Measurements from ENCODE around the gene HTRA3.

HTRA3 gene

DNA sequence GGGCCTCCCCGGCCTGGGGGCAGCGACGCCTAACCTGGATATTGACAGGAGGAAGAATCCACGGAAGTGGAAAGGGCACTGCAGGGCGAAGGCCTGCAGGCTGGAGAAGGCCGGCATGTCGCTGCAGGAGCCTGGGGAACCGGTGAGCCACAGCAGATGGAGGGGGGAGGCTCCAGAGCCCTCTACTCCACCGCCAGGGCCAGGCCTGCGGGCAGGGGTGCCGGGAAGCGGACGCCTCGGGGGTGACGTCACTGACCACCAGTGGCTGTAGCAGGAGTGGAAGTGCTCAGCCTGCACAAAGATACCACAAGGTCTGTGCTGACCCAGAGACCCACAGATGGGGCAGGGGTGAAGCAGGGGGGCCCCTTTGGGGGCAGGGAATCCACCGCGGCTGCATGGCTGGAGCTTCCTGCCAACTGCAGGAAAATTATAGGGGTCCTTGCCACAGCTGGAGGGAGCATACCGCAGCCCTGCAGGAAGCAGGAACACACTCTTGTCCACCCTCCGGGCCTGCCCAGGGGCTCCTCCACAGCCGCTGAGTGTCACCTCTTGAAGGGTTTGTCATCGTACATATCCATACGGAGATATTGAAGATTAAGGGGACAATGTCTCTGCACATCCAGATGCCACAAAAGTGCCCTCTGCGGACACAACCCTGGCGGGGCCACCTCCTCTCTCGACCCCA is 7.6 kb upstream of the HTRA3 start:
- TF ChIP-seq CTCF (IDR thresholded peaks at IDR 0.05; ENCODE audit: low read depth, low read length, missing control alignments): no peak
- H3K4me3 ChIP-seq (replicated peaks; ENCODE audit: low read depth, low read length): no peak overlapping the region
- no peak for DNase-seq (ENCODE audit: extremely low read depth, low read depth)

GRCh38 chr4:8262637-8263322 is 6.8 kb upstream of the HTRA3 start:
- H3K4me3 ChIP-seq (replicated peaks; ENCODE audit: low read depth, low read length): no peak overlapping the region
- no peak for DNase-seq (ENCODE audit: extremely low read depth, low read depth)
- TF ChIP-seq CTCF (IDR thresholded peaks at IDR 0.05; ENCODE audit: low read depth, low read length, missing control alignments): no peak

- DNase-seq (ENCODE audit: extremely low read depth, low read depth): no peak
- no peak overlapping the region for H3K4me3 ChIP-seq (replicated peaks; ENCODE audit: low read depth, low read length)
- no peak for TF ChIP-seq CTCF (IDR thresholded peaks at IDR 0.05; ENCODE audit: low read depth, low read length, missing control alignments)
These were observed 6.2 kb upstream of the HTRA3 start for GRCh38 chr4:8263397-8263796.

GRCh38 chr4:8264106-8264505 is 5.4 kb upstream of the HTRA3 start:
- H3K4me3 ChIP-seq (replicated peaks; ENCODE audit: low read depth, low read length): no peak overlapping the region
- DNase-seq (ENCODE audit: extremely low read depth, low read depth): no peak
- TF ChIP-seq CTCF (IDR thresholded peaks at IDR 0.05; ENCODE audit: low read depth, low read length, missing control alignments): no peak

GRCh38 chr4:8265171-8265929 is 4.2 kb upstream of the HTRA3 start:
- TF ChIP-seq CTCF (IDR thresholded peaks at IDR 0.05; ENCODE audit: low read depth, low read length, missing control alignments): no peak
- no peak for DNase-seq (ENCODE audit: extremely low read depth, low read depth)
- H3K4me3 ChIP-seq (replicated peaks; ENCODE audit: low read depth, low read length): no peak overlapping the region

- no peak for DNase-seq (ENCODE audit: extremely low read depth, low read depth)
- no peak for TF ChIP-seq CTCF (IDR thresholded peaks at IDR 0.05; ENCODE audit: low read depth, low read length, missing control alignments)
- no peak overlapping the region for H3K4me3 ChIP-seq (replicated peaks; ENCODE audit: low read depth, low read length)
These were observed 3.5 kb upstream of the HTRA3 start for GRCh38 chr4:8266088-8266487.

Measured in HFF-Myc (cell line).